ENCODE results near the gene BLOC1S1. TPM values are rescaled to one million over a fixed set of nuclear protein-coding genes. Genes with fewer than 3 reads are reported as not detected.

BLOC1S1 gene
- total and polyA plus RNA-seq, 9 of the 15 experiments (the other 6 are each of a cell fraction or from before 2014, with no cell fraction given): 75.2 to 161 (median 98.8) TPM

DNA sequence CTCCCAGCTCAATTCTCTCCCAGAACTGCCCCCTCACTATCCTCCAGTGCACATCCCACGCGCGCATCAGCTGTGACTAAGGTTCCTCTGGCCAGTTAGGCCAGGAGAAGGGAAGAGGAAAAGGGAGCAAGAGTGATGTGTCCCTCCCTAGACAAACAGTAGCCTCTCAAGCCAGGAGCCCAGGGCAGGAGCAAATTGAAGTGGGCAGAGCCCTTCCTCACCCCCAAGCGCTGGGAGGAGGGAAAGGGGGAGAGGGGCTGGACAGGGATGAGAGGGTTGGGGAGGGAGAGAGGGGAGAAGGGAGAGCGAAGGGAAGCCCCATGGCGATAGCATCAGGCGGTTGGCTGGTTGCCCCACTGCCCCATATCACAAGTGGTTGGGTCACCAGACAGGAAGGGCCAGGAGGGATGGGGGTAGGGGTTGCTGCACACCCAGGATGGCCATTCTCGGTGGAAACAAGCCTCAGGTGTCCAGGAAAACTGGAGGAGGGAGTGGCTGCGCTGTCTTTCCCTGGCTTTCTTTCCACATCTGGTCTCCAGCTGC, 11.9 kb downstream of the BLOC1S1 start (continued):
- TF ChIP-seq ZNF41 (CRISPR knock-in tag; conservative IDR thresholded peaks at IDR 0.05) (no peak), DACH1 (IDR thresholded peaks at IDR 0.05; ENCODE audit: partially characterized antibody) (peak; percentile 61), NBN (IDR thresholded peaks at IDR 0.05; ENCODE audit: low read depth) (peak; percentile 9; the same call in 1 of the 2 replicates), TCF3 (CRISPR knock-in tag; IDR thresholded peaks at IDR 0.05) (peak; percentile 40; the same call in 1 of the 2 replicates), ETV1 (tag; conservative IDR thresholded peaks at IDR 0.05; ENCODE audit: low read depth) (peak; percentile 81), SIN3B (IDR thresholded peaks at IDR 0.05; ENCODE audit: low read depth) (no peak), ZC3H4 (CRISPR knock-in tag; IDR thresholded peaks at IDR 0.05; ENCODE audit: borderline replicate concordance) (no peak; the same call in 1 of the 2 replicates), ELF4 (CRISPR knock-in tag; IDR thresholded peaks at IDR 0.05) (peak; percentile 62; the same call in 1 of the 2 replicates), CSDE1 (IDR thresholded peaks at IDR 0.05) (no peak), ETS2 (tag; IDR thresholded peaks at IDR 0.05; ENCODE audit: borderline replicate concordance, poor library complexity, severe bottlenecking) (no peak), PHB2 (IDR thresholded peaks at IDR 0.05; ENCODE audit: low read depth) (no peak), ZBTB17 (CRISPR knock-in tag; IDR thresholded peaks at IDR 0.05) (no peak), SMAD2 (IDR thresholded peaks at IDR 0.05; ENCODE audit: low read depth, low read length) (no peak), TFAM (CRISPR knock-in tag; conservative IDR thresholded peaks at IDR 0.05) (no peak), POLR2A (conservative IDR thresholded peaks at IDR 0.05) (peak; percentile 59), MYC (IDR thresholded peaks at IDR 0.05; ENCODE audit: low read depth, low read length) (peak; percentile 31; the same call in 1 of the 2 replicates), MYC (CRISPR knock-in tag; IDR thresholded peaks at IDR 0.05; ENCODE audit: borderline replicate concordance, low read depth) (no peak), HDAC1 (IDR thresholded peaks at IDR 0.05) (peak in 1 of 2 experiments; percentile 77; a peak in 1 of 4 replicates), TBL1XR1 (IDR thresholded peaks at IDR 0.05; ENCODE audit: low read length in 2 of 2) (peak in 1 of 2 experiments; percentile 42; a peak in 1 of 4 replicates), POLR2H (tag; IDR thresholded peaks at IDR 0.05; ENCODE audit: low read depth) (no peak), ZNF263 (CRISPR knock-in tag; IDR thresholded peaks at IDR 0.05; ENCODE audit: borderline replicate concordance) (peak; percentile 81), RHOXF2B (CRISPR knock-in tag; conservative IDR thresholded peaks at IDR 0.05) (0 out of 2 replicates have a peak, but pooled peaks have one; percentile 12), ASH1L (IDR thresholded peaks at IDR 0.05; ENCODE audit: borderline replicate concordance, low read depth, partially characterized antibody) (no peak)
- TF ChIP-seq, protein P1, sequence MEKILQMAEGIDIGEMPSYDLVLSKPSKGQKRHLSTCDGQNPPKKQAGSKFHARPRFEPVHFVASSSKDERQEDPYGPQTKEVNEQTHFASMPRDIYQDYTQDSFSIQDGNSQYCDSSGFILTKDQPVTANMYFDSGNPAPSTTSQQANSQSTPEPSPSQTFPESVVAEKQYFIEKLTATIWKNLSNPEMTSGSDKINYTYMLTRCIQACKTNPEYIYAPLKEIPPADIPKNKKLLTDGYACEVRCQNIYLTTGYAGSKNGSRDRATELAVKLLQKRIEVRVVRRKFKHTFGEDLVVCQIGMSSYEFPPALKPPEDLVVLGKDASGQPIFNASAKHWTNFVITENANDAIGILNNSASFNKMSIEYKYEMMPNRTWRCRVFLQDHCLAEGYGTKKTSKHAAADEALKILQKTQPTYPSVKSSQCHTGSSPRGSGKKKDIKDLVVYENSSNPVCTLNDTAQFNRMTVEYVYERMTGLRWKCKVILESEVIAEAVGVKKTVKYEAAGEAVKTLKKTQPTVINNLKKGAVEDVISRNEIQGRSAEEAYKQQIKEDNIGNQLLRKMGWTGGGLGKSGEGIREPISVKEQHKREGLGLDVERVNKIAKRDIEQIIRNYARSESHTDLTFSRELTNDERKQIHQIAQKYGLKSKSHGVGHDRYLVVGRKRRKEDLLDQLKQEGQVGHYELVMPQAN (IDR thresholded peaks at IDR 0.05; ENCODE audit: borderline replicate concordance): peak; percentile 56
- TF ChIP-seq, protein P2, sequence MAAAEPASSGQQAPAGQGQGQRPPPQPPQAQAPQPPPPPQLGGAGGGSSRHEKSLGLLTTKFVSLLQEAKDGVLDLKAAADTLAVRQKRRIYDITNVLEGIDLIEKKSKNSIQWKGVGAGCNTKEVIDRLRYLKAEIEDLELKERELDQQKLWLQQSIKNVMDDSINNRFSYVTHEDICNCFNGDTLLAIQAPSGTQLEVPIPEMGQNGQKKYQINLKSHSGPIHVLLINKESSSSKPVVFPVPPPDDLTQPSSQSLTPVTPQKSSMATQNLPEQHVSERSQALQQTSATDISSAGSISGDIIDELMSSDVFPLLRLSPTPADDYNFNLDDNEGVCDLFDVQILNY (CRISPR knock-in tag; IDR thresholded peaks at IDR 0.05): no peak
- TF ChIP-seq, protein P3, sequence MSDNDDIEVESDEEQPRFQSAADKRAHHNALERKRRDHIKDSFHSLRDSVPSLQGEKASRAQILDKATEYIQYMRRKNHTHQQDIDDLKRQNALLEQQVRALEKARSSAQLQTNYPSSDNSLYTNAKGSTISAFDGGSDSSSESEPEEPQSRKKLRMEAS (CRISPR knock-in tag; IDR thresholded peaks at IDR 0.05): no peak
- TF ChIP-seq, protein P4, sequence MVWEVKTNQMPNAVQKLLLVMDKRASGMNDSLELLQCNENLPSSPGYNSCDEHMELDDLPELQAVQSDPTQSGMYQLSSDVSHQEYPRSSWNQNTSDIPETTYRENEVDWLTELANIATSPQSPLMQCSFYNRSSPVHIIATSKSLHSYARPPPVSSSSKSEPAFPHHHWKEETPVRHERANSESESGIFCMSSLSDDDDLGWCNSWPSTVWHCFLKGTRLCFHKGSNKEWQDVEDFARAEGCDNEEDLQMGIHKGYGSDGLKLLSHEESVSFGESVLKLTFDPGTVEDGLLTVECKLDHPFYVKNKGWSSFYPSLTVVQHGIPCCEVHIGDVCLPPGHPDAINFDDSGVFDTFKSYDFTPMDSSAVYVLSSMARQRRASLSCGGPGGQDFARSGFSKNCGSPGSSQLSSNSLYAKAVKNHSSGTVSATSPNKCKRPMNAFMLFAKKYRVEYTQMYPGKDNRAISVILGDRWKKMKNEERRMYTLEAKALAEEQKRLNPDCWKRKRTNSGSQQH (CRISPR knock-in tag; IDR thresholded peaks at IDR 0.05): peak; percentile 63; the same call in 1 of the 2 replicates
